HG02610 (cell line): ENCODE results near the gene TUBGCP3.
"Not testable (repeated sequence)": the region's sequence is repeated elsewhere in the genome, so short reads cannot be mapped to it uniquely, and the experiment has no call there.

Experiments used
- ATAC-seq: cut with Tn5 transposase; IDR thresholded peaks from one replicate; pipeline ENCODE4 v1.9.1; 2021; ENCODE audit warnings: mild to moderate bottlenecking, moderate library complexity; ENCODE audit not compliant: unreplicated experiment

TUBGCP3 gene

DNA sequence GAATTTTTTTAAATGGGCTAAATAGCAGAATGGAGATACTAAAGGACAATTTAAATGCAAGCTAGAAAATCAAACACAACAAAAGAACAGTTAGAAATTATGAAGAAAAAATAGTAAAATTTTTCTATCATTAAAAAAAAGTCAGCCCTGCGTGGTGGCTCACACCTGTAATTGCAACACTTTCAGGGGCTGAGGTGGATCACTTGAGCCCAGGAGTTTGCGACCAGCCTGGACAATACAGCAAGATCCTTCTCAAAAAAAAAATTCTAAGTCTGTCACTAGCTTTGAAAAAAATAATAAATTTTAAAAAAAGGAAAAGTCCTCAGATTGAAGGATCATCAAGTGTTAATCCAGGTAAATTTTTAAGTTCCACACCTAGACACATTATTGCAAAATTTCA lies 7.7 kb downstream of the TUBGCP3 start:
- ATAC-seq = no peak

DNA sequence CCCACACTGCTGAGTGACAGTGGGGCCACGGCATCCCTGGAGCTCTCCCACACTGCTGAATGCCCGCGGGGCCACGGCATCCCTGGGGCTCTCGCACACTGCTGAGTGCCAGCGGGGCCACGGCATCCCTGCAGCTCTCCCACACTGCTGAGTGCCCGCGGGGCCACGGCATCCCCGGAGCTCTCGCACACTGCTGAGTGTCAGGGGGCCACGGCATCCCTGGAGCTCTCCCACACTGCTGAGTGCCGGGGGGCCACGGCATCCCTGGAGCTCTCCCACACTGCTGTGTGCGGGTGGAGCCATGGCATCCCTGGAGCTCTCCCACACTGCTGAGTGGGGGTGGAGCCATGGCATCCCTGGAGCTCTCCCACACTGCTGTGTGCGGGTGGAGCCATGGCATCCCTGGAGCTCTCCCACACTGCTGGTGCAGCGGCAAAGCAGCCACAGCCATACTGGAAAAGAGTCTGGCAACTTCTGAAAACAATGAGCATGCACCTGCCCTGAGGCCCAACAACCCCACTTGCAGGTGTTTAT lies 8.6 kb downstream of the TUBGCP3 start:
- ATAC-seq = no peak

DNA sequence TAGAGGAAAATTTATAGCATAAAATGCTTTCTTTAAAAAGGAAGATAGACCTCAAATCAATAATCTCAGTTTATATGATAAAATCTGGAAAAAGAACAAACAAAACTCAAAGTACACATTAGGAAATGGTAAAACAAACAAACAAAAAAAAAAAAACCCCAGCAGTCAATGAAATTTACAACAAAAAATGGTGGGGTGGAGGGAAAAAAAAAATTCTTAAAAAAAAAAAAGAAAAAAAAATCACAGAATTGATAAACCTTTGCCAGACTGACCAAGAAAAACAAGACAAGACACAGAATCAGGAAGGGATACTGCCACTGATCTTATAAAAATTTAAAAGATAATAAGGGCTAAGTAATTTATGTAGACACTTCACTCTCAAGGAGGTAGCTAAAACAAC lies 11.2 kb downstream of the TUBGCP3 start:
- ATAC-seq = no peak

DNA sequence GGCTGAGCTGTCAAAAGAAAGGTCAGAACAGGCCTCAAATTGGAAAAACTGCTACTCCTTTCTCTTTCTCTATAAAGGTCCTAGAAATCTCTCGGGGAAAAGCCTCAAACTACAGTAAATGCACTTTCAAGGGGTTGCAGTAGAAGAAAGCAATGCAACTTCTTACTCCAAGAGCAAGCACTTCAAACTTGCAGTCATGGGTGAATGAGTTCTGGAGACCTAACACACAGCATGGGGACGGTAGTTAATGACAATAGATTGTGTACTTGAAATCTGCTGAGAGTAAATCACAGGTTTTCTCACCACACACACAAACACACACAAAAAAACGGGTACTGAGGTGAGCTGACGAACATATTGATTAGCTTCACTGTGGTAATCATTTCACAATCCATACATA lies 11.8 kb downstream of the TUBGCP3 start:
- no peak for ATAC-seq

- ATAC-seq = no peak
Measured at GRCh38 chr13:112575675-112576074, 12.3 kb downstream of the TUBGCP3 start.

DNA sequence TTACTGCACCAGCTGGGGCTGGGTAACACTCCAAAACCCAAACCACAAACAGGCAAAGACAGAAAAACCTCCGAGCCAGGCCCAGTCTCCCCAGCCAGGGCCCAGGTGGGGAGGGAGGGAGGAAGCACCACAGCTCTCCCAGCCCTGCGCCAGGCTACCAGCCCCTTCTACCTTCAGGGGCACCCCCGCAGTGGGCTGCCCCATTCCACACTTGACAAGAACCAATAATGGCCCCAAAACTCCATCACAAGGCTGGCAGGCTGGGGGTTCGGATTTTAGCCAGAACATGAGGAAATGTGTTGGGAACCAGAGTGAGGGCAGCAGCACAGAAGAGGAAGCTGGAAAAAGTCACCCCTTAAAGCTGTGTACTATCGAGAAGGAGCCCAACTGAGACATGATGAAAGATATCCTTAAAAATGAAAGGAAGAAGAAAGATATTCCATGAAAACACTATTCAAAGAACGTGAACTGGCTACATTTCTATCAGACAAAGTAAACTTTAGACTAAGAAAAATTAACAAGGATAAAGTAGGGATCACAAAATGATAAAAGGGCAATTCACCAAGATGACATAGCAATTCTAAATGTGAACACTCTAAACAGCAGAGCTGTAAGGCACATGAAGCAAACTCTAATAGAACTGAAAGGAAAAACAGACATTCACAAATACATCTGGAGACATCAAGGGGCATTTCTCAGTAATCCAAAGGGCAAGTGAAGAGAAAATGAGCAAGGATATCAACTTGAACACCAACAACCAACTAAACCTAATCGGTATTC lies 12.9 kb downstream of the TUBGCP3 start:
- no peak for ATAC-seq

DNA sequence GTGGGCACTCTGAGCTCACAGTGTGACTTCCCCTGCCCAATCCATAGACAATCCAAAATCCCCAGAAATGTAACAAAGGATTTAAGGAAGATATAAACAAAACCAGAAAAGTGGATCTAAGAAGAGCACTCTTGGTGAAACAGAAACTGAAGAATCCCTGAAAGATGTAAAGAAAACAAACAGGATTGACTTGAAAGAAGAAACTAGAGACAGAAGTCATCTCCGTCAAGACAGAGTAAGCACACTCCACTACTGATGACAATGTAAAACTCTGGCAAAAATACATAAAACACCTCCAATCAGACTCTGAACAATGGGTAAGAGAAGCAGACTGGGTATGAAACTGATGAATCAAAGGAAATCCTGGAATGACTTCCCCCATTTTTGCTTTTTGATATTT lies 13.5 kb downstream of the TUBGCP3 start:
- no peak for ATAC-seq

DNA sequence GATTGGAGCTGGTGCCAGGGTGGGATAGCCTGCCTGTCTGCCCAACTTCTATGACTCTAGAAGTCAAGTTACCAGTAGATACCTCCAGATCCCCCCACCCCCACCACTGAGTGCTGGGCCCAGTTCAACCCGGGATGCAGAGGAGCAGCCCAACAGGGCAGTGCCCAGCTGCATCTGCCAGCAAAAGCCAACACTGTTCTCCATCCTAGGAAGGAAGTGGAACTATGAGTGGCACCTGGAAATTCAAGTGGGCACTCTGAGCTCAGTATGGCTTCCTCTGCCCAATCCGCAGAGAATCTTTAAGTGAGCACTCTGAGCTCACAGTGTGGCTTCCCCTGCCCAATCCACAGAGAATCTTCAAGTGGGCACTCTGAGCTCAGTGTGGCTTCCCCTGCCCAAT lies 14.2 kb downstream of the TUBGCP3 start:
- ATAC-seq = no peak

DNA sequence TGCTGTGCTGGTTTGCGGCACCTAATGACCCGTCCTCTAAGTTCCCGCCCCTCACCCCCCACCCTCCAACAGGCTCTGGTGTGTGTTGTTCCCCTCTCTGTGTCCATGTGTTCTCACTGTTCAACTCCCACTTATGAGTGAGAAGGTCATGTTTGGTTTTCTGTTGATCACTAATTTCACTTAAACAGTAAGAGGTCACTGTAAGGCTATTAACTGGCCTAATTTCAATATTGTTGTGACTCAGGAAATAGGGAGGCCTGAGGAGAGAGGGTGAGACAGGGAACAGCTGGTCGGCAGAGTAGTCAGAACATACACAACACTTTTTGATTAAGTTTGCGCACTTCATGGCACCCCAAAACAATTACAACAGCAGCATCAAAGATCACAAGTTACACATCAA lies 15.6 kb downstream of the TUBGCP3 start:
- no peak for ATAC-seq

GRCh38 chr13:112569821-112570220 lies 18.1 kb downstream of the TUBGCP3 start:
- no peak for ATAC-seq

GRCh38 chr13:112567161-112567862 lies 20.6 kb downstream of the TUBGCP3 start:
- no peak for ATAC-seq

GRCh38 chr13:112562786-112563383 lies 25.1 kb downstream of the TUBGCP3 start:
- ATAC-seq = no peak

GRCh38 chr13:112562254-112562653 lies 25.7 kb downstream of the TUBGCP3 start:
- ATAC-seq = no peak

DNA sequence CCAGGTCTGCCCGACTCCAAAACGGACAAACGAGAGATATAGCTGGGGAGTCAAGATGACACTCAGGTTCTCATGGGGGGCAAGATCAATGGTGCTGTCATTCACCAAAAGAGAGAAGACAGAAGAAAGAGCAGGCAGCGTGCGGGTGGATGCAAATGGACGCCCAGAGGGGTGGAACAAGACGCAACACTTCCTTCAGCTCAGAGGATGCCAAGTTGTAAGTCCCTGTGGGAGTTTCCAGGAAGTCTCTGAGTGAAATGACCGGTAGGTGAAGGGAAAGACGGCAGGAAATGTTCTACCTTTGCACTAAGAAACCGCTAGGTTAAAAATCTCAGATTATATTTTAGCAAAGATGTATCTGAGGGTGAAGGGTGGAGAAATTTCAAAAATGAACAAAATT lies 26.5 kb downstream of the TUBGCP3 start:
- no peak for ATAC-seq

- ATAC-seq = no peak
Measured at GRCh38 chr13:112558696-112559418, 29.1 kb downstream of the TUBGCP3 start.

GRCh38 chr13:112556600-112556999 lies 31.4 kb downstream of the TUBGCP3 start:
- no peak for ATAC-seq

- ATAC-seq = no peak
Measured at GRCh38 chr13:112554214-112554850, 33.6 kb downstream of the TUBGCP3 start.

GRCh38 chr13:112548975-112549374 lies 39.0 kb downstream of the TUBGCP3 start:
- not testable (repeated sequence) for ATAC-seq

GRCh38 chr13:112545856-112546255 lies 42.1 kb downstream of the TUBGCP3 start:
- no peak for ATAC-seq

DNA sequence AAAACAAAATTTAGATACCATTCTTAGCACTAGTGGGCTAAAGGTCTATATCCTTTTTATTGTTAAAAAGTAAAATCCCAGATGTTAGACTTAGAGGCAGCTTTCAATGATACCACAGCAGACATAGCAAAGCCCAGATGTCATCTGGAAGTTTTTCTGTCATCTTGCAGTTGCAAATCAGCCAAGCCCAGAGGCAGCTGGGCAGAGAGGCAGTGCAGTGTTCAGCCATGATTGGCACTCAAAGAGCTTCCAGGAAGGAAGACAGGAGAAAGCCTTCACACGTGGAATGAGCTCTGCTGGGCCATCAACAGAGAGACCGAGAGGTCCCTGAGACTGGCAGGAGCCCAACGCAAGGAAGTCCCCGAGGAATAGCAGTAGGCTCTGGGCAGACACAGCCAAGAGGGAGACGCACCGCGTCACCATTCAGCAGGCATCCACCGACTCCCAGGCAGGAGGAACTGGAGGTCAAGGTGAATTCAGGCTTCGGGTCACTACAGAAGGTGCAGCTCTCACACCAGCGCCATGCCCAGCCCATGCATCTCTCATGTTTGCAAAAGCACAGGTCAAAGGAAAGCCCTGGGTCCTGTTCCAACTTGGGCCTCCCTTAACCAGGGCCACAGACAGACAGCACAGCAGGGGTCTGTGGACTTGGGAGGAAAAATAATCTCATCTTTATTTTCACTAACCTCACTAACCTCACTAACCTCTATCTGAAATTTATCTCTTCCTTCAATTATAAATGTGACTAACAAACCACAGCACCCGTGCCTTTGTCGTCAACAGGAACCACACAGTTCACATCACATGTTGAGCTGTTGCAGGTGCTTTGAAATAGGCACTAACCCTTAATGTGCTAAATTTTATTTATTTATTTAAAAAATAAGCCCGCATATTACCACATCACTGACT lies 54.9 kb downstream of the TUBGCP3 start:
- no peak for ATAC-seq
